ENCODE results near the gene HOXB7. TPM values are rescaled to one million over a fixed set of nuclear protein-coding genes. Genes with fewer than 3 reads are reported as not detected.

Gene HOXB7
- total RNA-seq, 1 donor from 2014 or later = 12.8 TPM

DNA sequence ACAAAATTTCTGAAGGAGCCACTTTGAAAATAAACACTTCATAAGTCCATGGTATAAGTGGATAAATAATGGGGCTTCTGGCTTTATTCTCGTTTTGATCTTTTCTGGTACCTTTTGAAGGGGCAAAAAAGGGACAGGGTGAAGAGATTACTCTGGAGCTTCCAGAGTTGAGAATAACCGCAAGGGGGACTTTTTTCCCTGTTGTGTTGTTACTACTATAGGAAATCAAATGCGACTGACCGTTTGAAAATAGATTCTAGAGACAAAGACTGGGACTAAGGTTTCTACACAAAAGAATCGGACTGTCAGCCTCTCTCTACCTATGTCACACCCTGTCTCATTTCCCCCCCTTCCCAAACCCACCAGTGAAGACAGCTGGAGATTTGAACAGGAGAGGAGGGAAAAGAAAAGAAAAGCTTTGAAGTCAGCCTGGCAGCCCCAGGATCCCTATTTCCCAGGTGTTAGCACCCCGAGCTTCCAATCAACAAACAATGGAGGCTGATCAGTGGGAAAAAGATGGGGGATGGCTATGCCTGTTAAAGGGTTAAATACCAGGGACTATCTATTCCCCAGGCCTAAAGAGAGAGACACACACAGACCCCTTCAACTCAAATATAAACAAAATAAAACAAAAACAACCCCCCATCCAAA, 41.0 kb downstream of the HOXB7 start:
- no peak for DNase-seq (ENCODE audit: low spot score)

DNA sequence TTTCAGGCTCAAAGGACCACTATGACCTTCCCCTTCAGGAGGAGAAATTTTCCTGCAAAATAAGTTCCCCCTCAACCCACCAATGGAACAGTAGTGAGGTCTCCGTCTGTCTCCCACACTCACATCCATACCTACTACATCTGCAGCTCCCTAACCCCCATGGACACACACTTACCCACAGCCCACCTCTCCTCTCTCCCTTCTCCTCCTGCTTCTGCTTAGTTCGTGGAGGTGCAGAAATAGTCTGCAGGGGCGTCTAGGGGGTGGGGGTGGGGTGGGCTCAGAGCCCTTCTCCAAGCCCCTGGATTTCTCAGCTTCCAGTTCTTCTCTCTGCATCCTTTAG, 41.6 kb downstream of the HOXB7 start:
- no peak for DNase-seq (ENCODE audit: low spot score)

DNA sequence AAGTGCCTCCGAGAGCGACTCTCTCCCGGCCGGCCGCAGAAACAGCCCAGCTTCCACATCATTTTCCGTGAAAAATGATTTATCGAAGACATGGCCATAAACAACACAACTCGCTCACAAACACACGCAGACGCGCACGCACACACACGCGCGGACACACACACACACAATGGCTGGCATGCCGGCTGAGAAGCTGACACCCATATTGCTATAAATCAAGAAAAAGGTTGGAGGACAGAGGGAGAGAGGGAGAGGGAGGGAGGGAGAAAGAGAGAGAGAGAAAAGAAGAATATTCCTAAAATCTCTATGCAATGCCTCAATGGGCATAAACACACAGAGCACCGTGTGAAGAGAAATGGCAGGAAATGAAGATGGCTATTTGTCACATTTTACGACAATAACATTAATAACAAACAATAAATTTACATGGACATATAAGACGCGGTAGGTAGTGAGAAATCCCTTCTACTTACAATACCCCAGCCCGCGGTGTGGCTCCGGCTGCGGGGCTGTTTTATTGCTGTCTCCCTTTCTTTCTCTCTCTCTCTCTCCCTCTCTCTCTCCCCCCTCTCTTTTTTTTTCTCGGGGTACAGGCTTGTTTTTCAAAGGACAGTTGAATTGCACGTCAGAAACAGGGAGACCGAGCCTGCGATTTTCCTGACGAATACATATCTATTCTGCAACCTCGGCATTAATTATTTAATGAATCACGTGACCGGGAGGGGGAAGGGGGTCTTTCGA, 42.1 kb downstream of the HOXB7 start:
- DNase-seq (ENCODE audit: low spot score) = no peak

DNA sequence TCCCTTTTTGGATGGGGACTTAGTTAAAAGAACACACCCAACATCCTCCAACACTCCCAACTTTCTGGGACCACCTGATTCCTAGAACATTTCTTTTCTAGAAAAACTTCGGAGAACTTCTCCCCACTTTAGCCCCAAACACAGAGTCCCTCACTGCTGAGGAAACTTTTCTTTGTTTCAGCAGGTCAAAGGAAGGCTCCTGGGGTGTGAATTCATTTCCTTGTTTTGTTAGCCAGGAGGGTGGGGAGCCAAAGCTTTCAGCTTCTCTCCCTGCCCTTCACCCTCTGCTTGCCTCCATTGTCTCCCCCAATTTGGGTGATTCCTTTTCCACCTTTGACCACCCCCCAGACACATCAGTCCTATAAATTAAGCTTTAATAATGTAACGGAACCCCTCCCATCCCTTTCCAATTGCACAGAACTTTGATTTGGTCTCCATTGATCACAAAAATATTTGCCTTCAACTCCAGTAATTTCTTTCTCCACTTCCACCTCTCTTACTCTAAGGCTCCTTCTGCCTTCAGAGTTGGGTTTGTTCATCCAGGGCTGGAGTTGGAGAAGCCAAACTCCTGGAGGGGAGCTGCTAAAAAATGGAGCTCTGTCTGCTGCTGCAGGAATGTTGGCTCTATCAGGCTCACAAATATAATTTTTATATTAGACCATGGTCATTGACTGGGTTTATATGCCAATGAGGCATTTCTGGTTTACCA, 43.0 kb downstream of the HOXB7 start:
- no peak for DNase-seq (ENCODE audit: low spot score)

DNA sequence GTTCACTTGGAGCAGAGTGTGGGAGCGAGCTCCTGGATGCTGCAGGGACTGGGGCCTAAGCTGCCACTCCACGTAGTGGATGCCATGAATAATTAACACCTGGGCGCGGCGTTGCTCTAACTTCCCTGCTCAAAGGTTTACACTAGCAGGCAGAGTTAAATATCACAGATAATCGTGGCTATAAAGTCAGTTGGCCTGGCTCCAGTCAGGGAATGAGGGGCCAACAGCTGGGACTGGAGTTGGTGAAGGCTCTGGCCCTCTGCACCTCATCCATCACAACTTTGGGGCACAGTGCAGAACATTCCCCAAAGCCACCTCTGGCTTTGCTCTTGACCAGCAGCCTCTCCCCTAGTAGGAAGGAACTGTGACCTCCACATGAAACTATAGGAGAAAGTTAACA, 43.6 kb downstream of the HOXB7 start:
- no peak for DNase-seq (ENCODE audit: low spot score)

DNA sequence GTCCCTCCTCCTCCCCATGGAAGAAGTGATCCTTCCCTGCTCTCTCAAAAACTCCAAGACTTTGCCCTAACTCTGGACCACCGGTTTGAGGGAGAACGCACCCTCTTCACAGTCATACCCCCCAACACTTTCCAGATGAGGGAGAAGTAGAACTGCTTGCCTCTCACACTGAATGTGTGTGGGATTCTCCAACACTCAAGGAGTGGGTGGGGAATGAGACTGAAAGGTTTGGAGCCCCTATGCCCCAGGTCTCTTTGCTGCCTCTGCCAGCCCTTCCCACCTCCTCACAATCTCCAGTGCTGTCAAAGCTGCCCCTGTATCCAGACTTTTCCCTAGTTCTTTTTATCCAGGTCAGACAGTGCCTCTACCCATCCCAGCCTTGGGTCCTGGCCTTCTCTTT, 44.1 kb downstream of the HOXB7 start:
- no peak for DNase-seq (ENCODE audit: low spot score)

DNA sequence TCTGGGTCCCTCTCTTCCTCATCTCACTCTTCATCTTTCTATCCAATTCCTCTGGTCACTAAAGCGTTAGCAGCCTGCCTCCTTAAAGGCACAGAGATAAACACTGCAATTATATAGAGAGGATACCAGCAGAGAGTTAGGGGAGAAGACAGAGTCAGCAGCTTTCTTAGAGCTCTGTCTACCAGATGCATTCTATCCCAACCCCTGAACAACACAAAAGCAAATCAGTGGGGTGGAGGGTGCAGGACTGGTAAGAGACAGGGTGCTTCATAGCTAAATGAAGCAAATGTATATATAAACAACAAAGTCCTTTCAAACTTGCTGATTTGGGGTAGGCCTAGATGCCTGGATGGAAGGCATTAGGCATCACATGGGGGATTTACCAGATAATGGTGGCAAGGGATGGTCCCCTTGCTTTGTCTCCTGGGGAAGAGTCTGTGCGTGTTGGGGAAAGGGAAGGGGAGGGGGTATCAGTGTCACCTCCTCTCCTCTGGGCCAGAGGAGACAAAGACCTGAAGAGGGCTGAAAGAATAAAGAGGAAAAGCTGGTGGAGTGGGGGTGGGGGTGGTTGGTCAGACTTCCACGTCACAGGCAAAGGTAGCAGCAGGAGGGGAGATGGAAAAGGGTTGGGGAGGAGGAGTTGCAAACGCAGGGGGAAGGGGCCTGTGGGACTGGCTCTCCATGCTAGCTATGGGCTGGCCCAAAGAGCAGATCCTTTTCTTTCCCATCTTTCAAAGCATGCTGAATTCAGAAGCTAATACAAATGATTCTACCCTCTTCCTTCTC, 44.7 kb downstream of the HOXB7 start:
- DNase-seq (ENCODE audit: low spot score) = no peak

DNA sequence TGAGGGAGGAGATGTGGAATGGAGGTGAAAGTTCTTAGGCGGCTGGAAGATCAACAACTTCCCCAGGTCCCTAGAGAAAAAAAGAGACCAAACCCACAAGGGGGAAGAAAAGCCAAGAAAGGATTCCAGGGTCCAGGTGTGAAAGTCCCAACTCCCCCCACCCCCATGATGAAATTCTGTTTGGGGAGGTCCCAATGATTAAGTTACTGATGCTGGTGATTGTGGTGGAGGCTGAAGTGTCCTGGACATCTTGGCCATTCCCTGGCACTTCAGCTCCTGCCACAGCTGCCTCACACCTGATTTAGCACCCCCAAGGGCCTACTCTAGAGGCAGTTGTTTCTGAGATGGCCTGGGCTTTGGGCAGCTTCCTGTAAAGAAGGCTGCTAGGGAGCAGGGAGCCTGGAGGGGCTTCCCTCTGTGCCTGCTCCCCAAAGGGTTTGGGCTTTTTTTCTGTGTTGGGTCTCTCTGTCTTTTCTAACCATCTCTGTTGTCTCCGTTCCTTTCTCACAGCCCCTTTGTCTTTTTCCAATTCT, 45.7 kb downstream of the HOXB7 start:
- DNase-seq (ENCODE audit: low spot score) = no peak

DNA sequence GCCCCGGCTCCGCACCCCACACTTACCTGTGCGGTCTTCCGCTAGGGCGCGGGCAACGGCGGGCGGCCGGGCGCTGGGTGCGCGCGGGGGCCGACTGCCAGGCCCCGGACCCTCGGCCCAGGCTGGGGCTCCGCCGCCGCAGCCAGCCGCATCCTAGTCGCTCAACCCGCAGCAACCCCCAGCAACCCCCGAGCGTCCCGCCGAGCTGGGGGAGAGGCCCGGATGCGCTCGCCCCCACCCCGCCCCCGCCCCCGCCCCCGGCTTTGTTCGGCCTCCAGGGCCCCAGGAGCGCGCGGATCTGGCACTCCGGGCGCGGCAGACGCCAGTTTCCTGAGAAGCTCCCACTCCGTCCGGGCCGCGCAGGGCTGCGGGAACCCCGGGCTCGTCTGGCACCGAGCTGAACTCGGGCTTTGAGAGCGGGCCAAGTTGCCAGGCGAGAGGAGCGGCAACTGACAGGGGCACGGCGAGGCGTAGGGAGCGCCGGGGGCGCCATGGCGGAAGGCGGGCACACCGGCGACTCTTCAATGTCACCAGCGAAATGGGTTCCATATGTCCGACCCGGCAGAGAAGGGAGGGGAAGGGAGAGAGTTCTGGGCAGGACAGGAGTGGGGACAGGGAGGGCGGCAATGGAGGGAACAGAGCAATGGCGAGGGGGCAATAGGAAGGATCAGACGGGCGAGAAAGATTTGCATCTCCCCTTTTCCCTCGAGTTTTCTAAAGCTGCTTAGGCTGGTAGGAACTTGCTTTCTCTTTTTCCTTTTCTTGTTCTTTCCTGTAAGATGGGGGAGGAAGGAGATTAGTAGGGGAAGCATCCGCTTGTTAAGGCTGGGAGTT, 46.4 kb downstream of the HOXB7 start:
- DNase-seq (ENCODE audit: low spot score) = no peak

DNA sequence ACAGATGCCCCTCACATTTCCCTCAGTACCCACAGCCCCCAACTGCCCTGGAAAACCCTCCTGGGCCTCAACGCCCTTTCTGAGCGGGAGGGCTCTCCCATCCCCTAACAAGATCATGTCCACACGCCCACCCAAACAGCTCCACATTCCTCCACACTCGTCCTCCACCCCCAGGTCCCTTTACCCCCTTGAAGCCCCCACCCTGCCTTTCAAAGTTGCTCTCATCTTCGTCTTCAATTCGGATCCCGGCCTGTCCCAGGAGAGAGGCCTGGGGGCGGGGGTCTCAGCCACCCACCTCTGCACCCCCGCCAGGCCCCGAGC, 47.0 kb downstream of the HOXB7 start:
- DNase-seq (ENCODE audit: low spot score) = no peak

DNA sequence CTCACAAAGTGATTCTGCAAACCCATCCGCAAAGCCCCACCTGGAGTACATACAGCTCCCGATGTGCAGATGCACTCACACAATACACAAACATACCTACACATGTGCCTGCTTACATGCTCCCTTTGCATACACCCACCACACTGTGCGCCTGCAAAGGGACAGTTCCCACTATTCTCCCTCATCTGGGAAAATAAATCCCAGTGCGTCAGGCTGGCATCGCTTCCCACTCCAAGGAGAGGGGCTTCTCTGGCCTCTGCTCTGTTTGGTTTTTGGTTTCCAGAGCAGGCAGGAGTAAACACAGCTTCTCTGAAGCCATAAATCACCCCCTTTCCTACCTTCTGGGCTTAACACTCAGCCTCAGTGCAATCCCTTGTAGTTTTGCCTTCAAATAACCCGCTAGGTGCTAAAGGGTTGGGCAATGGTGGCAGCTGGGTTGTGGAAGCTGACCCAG, 47.4 kb downstream of the HOXB7 start:
- no peak for DNase-seq (ENCODE audit: low spot score)

DNA sequence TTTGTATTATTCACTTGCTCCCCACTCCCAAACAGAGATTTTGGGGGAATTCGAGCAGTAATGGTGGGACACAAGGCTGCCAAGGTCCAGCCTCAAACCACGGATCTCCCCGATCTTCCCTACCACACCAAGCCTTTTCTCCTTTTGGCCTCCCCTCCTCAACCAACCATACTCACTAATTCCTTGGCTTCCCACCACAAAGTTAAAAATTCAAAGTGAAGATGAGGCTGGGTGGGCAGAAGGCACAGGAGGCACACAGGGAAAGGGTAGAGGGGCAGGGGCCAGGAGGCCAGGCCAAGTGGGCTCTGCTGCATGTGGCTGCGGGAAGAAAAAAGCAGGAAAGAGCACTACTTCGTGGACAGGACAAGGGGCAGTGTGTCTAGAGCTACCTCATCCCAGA, 47.9 kb downstream of the HOXB7 start:
- DNase-seq (ENCODE audit: low spot score) = no peak

DNA sequence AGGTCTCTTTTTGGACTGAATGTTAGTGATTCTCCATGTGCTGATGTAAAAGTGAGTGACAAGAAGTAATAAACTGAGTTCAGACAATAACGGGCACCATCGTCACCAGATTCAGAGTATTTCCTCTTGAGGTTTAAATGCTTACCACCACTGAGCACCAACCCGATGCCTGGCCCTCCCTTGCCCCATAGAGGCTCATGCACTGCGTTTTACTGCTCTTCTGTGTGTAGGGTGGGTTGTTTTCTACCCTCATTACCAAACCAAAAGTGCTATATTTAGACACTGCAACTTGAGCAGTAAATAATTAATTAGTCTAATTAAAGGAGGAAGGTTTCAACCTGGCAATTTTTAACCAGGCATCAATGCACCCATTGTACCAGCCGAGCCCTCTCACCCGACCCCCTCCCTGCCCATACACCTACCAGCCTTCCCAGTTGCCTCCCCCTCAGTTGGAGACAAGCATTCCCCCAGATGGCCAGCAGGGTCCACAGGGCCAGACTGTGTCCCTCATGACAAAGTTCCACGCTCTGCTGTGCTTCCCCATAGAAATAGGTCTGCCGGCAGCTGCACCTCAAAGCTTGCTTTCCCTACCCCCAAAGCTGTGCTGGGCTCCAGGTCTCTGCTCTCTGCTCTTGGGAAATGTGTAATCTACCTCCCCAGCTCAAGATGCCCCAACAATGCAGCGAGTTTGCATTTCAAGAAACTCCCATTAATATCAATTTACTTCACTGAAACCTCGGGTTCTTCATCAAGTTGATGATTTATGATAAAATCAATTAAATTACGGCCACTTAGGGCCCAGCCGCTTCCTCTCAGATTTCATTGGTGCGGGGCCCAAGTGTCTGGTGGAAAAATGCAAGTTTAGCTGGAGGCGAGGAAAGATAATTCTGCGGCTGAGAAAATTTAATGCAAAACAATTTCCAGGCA, 48.7 kb downstream of the HOXB7 start:
- no peak for DNase-seq (ENCODE audit: low spot score)

DNA sequence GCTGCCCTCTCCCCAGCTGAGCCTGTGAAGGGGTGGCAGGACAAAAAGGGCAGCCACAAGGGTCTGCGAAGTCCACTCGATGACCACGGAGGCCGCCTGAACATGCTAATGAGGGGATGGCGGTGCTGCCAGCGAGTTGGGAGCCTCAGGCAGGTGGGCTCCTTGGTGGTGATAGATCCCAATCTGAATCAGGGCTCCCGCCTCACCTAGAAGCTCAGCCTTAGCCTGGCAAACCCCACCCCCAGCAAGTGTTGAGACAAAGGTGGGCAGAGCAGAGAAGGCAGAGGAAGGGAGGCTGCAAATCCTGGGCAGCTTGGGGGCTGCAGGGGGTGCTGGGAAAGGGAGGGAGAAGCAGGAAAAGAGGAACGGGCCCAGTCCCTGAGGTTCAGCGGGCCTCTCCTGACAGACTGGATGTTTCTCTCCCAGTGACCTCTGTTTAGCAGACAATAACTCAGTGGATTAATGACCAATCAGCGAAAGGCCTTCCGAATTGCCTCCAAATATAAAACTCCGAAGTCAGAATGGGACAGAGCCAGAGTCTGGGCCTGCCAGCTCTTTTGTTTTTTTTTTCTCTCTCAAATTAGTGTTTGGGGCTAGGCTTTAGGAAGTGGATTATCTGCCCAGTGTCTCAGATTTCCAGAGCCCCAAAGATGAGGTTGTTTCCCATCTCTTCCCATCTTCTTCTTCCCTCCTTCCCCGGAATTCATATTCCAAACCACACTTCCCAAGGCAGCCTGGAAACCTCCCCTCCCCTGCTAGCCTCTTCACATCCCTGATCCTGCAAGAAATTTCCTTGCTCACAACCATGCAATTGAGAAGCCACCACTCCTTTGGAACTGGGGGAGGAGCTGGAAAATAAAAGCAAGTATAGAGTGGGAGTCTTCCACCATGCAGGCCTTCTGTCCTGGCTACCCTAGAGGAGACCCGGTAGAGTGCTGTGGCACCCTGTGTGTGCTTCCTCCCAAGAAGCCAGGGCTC, 50.7 kb downstream of the HOXB7 start:
- no peak for DNase-seq (ENCODE audit: low spot score)

DNA sequence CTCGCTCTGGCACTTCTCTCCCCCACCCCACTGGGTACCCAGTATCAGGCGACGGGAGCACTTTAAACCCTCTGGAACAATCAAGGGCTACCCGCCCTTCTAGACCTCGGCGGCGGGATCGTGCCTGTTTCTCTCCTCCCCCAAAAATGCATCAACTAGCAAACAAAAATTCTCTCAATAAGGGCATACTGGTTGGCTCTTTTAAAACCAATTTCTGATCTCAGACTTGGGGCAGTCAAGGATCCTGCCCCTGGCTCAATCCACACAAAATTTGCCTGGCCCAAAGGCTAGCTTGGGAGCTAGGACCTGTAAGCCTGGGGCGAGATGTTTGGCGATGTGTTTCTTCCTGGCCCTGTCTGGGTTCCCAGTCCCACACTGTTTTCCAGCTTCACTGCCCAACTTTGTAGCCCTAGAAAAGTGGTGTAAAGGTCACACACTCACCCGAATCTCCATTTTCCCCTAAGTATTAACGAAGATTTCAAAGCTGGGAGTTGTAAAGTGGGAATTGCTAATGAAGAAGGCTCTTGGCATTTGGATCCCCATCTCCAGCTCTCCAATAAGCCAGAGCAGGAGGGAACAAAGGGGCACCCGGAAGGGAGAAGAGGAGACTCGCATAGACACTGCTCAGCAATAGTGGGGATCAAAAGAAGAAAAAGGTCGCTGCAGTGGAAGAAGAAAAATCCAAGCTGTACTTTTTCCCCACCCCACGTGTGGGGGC, 51.5 kb downstream of the HOXB7 start:
- DNase-seq (ENCODE audit: low spot score) = no peak

DNA sequence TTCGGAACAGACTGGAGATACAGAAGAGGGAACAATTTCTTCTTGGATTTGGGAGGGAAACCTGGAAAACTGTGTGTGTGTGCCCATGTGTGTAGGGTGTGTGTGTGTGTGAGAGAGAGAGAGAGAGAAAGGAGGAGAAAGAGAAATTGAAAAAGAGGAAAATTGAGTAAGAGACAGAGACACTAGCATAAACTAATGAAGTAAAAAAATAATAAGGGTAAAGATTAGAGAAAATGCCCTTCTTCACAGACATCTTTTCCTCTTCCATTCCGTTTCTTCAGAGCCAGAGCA, 52.0 kb downstream of the HOXB7 start:
- DNase-seq (ENCODE audit: low spot score) = no peak

DNA sequence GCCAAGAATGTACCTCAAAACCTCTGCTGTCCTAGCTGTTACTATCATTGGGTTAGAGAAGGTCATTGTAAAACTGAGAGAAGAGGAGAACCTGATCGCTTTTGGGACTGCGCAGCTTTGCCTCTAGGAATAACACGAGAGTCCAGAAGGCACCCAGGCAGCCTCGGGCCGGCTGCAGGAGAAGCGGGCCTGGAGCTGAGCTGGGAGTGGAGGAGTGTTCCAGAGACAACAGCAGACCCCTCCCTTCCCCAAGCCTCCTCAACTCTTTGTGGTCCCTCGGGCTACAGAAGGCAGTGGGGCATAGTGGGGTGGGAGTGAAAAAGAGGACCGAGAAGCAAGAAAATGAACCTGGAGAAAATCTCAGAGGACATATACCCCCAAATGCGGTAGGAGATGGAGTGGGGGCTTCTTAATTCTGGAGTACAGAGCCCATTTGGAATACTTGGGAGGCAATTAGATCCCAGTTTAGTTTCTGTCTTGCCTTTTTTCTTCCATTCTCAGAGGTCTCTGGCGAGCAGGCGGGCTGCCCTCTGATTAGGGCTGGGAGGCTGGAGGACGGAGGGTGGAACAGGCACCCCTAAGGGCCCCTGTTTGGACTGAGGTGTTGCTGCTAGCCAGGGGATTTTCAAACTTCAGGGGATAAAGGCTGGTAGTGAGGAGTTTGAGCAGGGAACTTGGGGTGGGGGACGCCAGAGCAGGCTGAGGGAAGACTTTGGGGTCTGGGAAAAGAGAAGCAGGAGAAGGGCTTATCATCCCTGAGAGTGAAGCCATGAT, 52.6 kb downstream of the HOXB7 start:
- no peak for DNase-seq (ENCODE audit: low spot score)

Measured in mesenteric fat pad (tissue), 1 donor.